SK-N-MC (cell line): Measurements from ENCODE around the gene NHSL1.

Experiments
- EZH2 ChIP-seq: fragments of 200-600 bp; sonication (generic); IDR thresholded peaks from one replicate; pipeline ENCODE4 v1.6.1; 2017; ENCODE audit warnings: antibody characterized with exemption
- POLR2AphosphoS5 ChIP-seq: IDR thresholded peaks from 2 replicates; pipeline ENCODE4 v1.6.1; 2012; ENCODE audit warnings: mild to moderate bottlenecking, low read depth, low read length, borderline replicate concordance

GRCh38 chr6:138421089-138421488 lies 78.2 kb downstream of the NHSL1 start:
- TF ChIP-seq EZH2 = no peak
- TF ChIP-seq POLR2AphosphoS5 = no peak
